Keratinocyte (primary cell): ENCODE data around the gene CAPN5.

Source experiments
- EZH2 ChIP-seq: IDR thresholded peaks from one replicate; pipeline ENCODE4 v1.6.1; 2012; ENCODE audit warnings: inconsistent platforms, mild to moderate bottlenecking, low read length, moderate library complexity
- TF ChIP-seq, protein P1 (sequence below), 3 experiments: IDR thresholded peaks in 1 of 3; conservative IDR thresholded peaks in 1 of 3; optimal IDR thresholded peaks in 1 of 3; 2 replicates in 2 of 3; 3 replicates in 1 of 3; pipeline versions ENCODE3 to v1.5.1; 2011; ENCODE audit warnings: low read length in 3 of 3, mild to moderate bottlenecking in 3 of 3, moderate library complexity in 2 of 3, control low read depth in 1 of 3, inconsistent platforms in 1 of 3; ENCODE audit not compliant: insufficient read depth in 2 of 3; ENCODE audit errors: extremely low read depth in 1 of 3

DNA sequence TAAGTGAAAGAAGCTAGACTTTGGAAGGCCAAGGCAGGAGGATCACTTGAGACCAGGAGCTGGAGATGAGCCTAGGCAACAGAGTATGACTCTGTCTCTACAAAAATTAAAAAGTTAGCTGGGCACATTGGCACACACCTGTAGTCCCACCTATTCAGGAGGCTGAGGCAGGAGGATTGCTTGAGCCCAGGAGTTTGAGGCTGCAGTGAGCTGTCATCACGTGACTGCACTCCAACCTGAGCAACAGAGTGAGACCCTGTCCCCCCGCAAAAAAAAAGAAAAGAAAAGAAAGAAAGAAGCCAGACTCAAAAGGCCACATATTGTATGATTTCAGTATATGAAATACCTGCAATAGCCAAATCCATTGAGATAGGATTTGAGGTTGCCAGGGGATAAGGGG lies 7.9 kb upstream of the CAPN5 start:
- TF ChIP-seq, protein P1, sequence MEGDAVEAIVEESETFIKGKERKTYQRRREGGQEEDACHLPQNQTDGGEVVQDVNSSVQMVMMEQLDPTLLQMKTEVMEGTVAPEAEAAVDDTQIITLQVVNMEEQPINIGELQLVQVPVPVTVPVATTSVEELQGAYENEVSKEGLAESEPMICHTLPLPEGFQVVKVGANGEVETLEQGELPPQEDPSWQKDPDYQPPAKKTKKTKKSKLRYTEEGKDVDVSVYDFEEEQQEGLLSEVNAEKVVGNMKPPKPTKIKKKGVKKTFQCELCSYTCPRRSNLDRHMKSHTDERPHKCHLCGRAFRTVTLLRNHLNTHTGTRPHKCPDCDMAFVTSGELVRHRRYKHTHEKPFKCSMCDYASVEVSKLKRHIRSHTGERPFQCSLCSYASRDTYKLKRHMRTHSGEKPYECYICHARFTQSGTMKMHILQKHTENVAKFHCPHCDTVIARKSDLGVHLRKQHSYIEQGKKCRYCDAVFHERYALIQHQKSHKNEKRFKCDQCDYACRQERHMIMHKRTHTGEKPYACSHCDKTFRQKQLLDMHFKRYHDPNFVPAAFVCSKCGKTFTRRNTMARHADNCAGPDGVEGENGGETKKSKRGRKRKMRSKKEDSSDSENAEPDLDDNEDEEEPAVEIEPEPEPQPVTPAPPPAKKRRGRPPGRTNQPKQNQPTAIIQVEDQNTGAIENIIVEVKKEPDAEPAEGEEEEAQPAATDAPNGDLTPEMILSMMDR (optimal IDR thresholded peaks at IDR 0.05 in 1 of 3, IDR thresholded peaks at IDR 0.05 in 1 of 3, conservative IDR thresholded peaks at IDR 0.05 in 1 of 3; ENCODE audit: extremely low read depth in 1 of 3, insufficient read depth in 2 of 3, low read length in 3 of 3), result no peak
- no peak for TF ChIP-seq EZH2
